ENCODE measurements around the gene ZNF324B.

GRCh38 chr19:58497634-58498170, 46.3 kb downstream of the ZNF324B start:
- no peak for TF ChIP-seq BACH2 (CRISPR knock-in tag; IDR thresholded peaks at IDR 0.05; ENCODE audit: borderline replicate concordance)
- TF ChIP-seq OSR1 (CRISPR knock-in tag; IDR thresholded peaks at IDR 0.05) = no peak
- TF ChIP-seq ISL1 (CRISPR knock-in tag; IDR thresholded peaks at IDR 0.05) = no peak
- no peak for TF ChIP-seq ZFP3 (CRISPR knock-in tag; IDR thresholded peaks at IDR 0.05)
- no peak for TF ChIP-seq ZNF8 (CRISPR knock-in tag; IDR thresholded peaks at IDR 0.05)
